Measurements from ENCODE around the gene CTSO.

DNA sequence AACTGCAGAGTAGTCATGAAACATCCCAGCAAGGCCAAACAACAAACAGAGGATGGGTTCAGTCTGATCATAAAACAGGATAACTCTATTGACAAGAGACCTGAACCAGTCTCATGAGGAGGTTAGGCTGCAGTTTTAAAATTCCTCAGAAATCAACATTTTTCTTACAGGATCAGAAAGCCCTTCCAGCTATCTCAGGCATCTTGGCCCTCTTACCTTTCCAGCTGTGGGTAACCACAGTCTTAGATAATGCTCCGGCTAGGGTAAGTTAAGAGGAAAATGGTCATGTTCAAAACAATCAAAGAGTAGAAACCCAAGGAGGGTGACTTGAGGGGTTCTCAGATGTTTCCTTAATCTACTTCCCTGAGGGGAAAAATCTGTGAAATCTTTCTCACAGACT is 5.1 kb downstream of the CTSO start:
- TF ChIP-seq EZH2phosphoT487 (conservative IDR thresholded peaks at IDR 0.05; ENCODE audit: low read length), result no peak
- TF ChIP-seq, protein P1, sequence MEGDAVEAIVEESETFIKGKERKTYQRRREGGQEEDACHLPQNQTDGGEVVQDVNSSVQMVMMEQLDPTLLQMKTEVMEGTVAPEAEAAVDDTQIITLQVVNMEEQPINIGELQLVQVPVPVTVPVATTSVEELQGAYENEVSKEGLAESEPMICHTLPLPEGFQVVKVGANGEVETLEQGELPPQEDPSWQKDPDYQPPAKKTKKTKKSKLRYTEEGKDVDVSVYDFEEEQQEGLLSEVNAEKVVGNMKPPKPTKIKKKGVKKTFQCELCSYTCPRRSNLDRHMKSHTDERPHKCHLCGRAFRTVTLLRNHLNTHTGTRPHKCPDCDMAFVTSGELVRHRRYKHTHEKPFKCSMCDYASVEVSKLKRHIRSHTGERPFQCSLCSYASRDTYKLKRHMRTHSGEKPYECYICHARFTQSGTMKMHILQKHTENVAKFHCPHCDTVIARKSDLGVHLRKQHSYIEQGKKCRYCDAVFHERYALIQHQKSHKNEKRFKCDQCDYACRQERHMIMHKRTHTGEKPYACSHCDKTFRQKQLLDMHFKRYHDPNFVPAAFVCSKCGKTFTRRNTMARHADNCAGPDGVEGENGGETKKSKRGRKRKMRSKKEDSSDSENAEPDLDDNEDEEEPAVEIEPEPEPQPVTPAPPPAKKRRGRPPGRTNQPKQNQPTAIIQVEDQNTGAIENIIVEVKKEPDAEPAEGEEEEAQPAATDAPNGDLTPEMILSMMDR (IDR thresholded peaks at IDR 0.05; ENCODE audit: insufficient read depth, low read length, poor library complexity, severe bottlenecking), result no peak
